Lower leg skin (tissue), 4 donors: ENCODE measurements around the gene FAM240A. TPM values are rescaled to one million over a fixed set of nuclear protein-coding genes. Genes with fewer than 3 reads are reported as not detected.
A peak's percentile ranks its signal among the peaks of the same experiment; 100 is the strongest.

Experiments
- DNase-seq, 2 donors: peaks; one replicate each; pipeline ENCODE4 v3.0.0-alpha.2; 2019; ENCODE audit warnings: low spot score in 2 of 2
- H3K4me3 ChIP-seq: fragments of 200-600 bp; sonication (generic); 2 replicates; pipeline ENCODE4 v1.5.1; 2017; ENCODE audit warnings: mild to moderate bottlenecking, low read depth; ENCODE audit not compliant: poor library complexity, severe bottlenecking
- POLR2A ChIP-seq, 2 donors: fragments of 450-650 bp; IDR thresholded peaks; one replicate each; pipeline ENCODE4 v1.6.1; 2016 to 2017; ENCODE audit warnings: antibody characterized with exemption in 2 of 2, mild to moderate bottlenecking in 1 of 2, moderate library complexity in 1 of 2
- WGBS, 2 donors: methylation state at CpG; one replicate each; pipeline ENCODE4 v1.1.5; 2018; 5-methylcytosine and 5-hydroxymethylcytosine counted together
- intact Hi-C: fragments of 100-400 bp; cut with DNase I; formaldehyde crosslinking; loops from one replicate; pipeline ENCODE4 v1.15.0; 2023; ENCODE audit warnings: low total_unique reads
- total RNA-seq, 4 donors: library from RNA; depleted of rRNA; stranded (reverse); fragments of >200 nt; gene quantifications; one replicate each; pipeline ENCODE4 v1.1.0, GENCODE V29; 2016
- TF ChIP-seq, protein P1 (sequence below), 3 donors: fragments of 450-650 bp; IDR thresholded peaks; one replicate each; pipeline ENCODE4 v1.5.1; 2016; ENCODE audit warnings: antibody characterized with exemption in 3 of 3, mild to moderate bottlenecking in 3 of 3, moderate library complexity in 2 of 3

Gene FAM240A
- total RNA-seq, 4 donors from 2014 or later, result 0.42 TPM; not detected in 3

DNA sequence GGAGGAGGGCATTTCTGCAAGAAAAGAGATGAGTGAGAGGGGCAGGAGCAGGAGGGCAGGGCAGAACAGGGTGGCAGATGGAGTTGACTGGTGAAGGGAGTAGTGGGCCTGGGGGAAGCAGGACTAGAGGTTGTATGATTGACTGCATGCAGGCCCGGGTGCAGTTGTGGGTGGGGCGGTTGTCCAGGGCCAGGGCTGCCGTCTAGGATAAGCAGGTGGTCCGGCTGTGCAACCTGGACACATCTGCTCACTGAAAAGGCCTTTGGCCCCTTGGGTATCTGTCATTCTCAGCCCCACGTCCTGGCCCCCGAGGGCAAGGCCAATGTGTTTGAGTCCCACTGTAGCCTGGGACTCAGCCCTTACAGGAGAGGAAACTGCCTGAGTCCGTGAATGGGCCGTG, 55.8 kb downstream of the FAM240A start:
- intact Hi-C loops, result no loop called here
- no peak overlapping the region for H3K4me3 ChIP-seq
- 62 to 67% methylated on average over 8 of the region's 8 CpGs for WGBS, 2 donors
- TF ChIP-seq, protein P1, sequence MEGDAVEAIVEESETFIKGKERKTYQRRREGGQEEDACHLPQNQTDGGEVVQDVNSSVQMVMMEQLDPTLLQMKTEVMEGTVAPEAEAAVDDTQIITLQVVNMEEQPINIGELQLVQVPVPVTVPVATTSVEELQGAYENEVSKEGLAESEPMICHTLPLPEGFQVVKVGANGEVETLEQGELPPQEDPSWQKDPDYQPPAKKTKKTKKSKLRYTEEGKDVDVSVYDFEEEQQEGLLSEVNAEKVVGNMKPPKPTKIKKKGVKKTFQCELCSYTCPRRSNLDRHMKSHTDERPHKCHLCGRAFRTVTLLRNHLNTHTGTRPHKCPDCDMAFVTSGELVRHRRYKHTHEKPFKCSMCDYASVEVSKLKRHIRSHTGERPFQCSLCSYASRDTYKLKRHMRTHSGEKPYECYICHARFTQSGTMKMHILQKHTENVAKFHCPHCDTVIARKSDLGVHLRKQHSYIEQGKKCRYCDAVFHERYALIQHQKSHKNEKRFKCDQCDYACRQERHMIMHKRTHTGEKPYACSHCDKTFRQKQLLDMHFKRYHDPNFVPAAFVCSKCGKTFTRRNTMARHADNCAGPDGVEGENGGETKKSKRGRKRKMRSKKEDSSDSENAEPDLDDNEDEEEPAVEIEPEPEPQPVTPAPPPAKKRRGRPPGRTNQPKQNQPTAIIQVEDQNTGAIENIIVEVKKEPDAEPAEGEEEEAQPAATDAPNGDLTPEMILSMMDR (IDR thresholded peaks at IDR 0.05), result no peak
- no peak for TF ChIP-seq POLR2A (IDR thresholded peaks at IDR 0.05)
- DNase-seq, result peak in 1 of 2 donors; percentile 76

DNA sequence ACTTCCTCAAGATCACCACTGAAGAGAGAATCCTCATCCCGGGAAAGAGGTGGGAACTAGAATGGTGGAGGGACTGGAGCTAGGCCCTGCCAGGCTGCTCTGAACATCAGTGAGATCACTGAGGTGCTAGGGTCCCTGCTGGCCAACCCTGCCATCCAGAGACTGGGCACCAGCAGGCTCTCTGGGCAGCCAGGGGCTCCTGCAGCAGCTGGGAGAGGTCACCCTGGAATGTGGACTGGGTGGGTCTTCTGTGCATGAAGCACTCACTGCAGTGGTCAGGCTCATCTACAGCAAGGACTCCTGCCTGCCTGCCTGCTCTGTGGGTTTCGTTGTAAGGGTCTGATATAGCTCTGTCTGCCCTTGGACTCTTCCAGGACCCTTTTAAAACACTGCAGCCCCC, 56.3 kb downstream of the FAM240A start:
- TF ChIP-seq, protein P1 (IDR thresholded peaks at IDR 0.05), result no peak
- no peak for TF ChIP-seq POLR2A (IDR thresholded peaks at IDR 0.05)
- intact Hi-C loops, result no loop called here
- peak in 1 of 2 donors; percentile 66 for DNase-seq
- H3K4me3 ChIP-seq, result no peak overlapping the region
- 77 to 96% methylated on average over 2 of the region's 2 CpGs for WGBS, 2 donors

DNA sequence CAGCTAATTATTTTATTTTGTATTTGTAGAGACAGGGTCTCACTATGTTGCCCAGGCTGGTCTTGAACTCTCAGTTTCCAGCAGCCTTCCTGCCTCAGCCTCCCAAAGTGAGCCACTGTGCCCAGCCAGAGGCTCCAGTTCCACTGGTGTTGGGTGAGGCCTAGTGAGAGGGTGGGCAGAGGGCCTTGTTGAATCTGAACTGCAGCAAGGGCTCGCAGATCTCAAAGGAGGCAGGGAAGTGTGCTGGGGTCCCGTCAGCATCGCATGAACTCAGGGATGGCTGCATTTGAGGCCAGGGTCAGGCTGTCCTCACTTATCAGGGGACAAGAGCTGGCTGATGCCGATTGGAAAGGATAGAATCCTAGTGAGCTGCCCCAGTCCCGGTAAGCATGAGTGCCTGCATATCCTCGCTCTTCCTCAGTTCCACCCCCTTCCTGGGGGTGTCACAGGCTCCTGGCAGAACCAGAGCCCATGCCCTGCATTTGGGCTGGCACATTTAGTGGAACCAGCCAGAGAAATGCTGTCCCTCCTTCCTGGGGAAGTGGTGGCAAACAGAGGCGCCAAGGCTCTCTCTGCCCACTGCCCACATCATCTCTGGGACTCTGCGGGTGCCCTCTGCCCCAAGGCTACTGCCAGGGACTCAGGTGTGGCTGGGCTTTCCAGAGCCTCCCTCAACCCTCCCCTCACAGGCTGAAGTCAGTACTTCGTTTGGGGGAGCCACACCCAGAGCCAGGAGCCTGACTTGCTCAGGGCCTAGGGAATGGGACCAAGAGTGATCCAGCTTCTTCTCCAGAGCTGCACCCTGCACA, 57.1 kb downstream of the FAM240A start:
- no peak overlapping the region for H3K4me3 ChIP-seq
- intact Hi-C loops, result no loop called here
- WGBS, 2 donors, result 59 to 69% methylated on average over 3 to 9 of the region's 9 CpGs
- TF ChIP-seq, protein P1 (IDR thresholded peaks at IDR 0.05), result no peak
- no peak for TF ChIP-seq POLR2A (IDR thresholded peaks at IDR 0.05)
- DNase-seq, result peak in 1 of 2 donors; percentile 71

DNA sequence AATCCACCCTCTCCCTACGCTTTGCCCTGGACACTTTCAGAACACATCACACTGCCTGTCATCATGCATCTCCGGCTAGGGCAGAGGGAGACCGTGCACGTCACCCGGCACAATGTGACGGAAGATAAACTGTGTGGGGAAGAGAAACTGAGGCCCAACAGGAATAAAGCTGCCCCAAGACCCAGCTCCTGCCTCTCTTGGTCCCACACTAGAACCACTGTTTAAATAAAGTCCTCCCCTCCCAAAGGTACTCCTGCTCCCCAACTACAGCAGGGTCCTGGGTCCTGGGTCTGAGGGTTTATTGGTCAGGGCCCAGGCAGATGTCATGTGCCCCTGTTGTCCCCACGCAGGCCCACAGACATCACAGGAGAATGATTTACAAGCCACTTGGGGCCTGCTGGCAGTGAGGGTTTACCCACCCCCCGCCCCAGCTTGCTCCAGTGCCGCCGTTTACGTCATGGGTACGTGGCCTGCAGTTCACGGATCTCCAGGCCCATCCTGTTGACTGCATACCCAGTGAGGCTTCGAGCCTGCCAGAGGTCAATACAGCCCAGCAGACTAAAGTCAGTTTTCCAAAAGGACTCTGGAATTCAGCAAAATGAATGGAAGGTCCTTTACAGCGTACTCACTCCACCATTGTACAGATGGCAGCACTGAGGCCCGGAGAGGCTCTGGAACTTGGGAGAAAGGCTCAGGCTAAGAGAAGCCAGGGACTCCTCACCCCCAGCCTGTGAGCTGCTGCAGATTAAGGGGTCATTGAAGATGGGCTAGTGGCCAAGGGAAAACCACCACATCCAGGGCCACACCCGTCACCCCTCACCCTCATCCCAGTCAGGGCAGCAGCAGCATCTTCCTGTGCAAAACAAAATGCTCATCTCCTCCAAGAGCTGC, 57.9 kb downstream of the FAM240A start:
- 77 to 82% methylated on average over 15 to 17 of the region's 17 CpGs for WGBS, 2 donors
- TF ChIP-seq, protein P1 (IDR thresholded peaks at IDR 0.05), result no peak
- H3K4me3 ChIP-seq, result no peak overlapping the region
- intact Hi-C loops, result no loop called here
- DNase-seq, result peak in 1 of 2 donors; percentile 79

DNA sequence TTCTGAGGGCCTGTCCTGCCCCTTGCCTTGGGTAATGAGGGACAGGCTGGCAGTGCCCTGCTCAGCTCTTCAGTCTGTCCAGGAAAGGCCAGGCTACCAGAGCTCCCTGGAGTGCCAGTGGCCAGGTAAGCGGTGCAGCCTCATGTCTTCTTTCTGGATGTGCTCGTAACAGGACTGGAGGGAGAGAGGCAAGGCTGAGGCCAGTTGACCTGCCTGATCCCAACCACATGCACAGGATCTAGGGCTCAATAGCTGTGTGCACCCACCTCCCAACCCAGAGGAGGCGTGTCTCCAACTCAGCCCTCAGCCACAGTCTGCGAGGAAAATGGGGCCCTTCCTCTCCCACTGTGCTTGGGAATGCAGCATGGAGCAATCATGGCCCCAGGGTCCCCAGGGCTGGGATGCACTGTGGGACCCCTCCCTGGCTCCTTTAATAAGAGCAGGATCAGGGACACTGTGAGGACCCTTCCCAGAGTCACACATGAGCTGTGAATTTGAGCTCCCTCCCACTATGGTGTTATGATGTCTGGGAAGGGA, 58.6 kb downstream of the FAM240A start:
- H3K4me3 ChIP-seq, result no peak overlapping the region
- 92 to 100% methylated on average over 2 to 4 of the region's 4 CpGs for WGBS, 2 donors
- no peak for TF ChIP-seq POLR2A (IDR thresholded peaks at IDR 0.05)
- TF ChIP-seq, protein P1 (IDR thresholded peaks at IDR 0.05), result no peak
- intact Hi-C loops, result no loop called here
- DNase-seq, result peak in 1 of 2 donors; percentile 72
